IMR-90 (cell line): ENCODE measurements around the gene MRPL19. TPM values are rescaled to one million over a fixed set of nuclear protein-coding genes. Genes with fewer than 3 reads are reported as not detected.

Experiments used
- ATAC-seq: fragments of 200-7000 bp; cut with Tn5 transposase; 2 replicates; pipeline ENCODE4 v1.9.1; 2020; ENCODE audit warnings: low read depth, mild to moderate bottlenecking, moderate library complexity
- BruUV-seq: library from RNA; stranded (reverse); fragments of 400-500 nt; replicated peaks from 2 replicates; lab custom pipeline; 2021; lab: Mats Ljungman, UMichigan
- CTCF ChIA-PET: fragments of 300-600 bp; formaldehyde crosslinking; extraction: SDS; loops from one replicate; lab custom pipeline; 2021; ENCODE audit warnings: antibody characterized with exemption; lab: Yijun Ruan, JAX
- POLR2A ChIA-PET: fragments of 300-600 bp; sonication (Branson Sonifier 250); formaldehyde crosslinking; loops from one replicate; lab custom pipeline; 2022; ENCODE audit warnings: antibody characterized with exemption; ENCODE audit not compliant: unreplicated experiment; lab: Charles Lee
- DNase-seq: peaks from one replicate; pipeline ENCODE4 v3.0.0; 2013
- H2AFZ ChIP-seq: replicated peaks from 2 replicates; pipeline ENCODE3; 2013; ENCODE audit warnings: low read length, mild to moderate bottlenecking; ENCODE audit not compliant: poor library complexity
- H2AK5ac ChIP-seq: 2 replicates; pipeline ENCODE4 v1.6.1; 2013; ENCODE audit warnings: low read depth, low read length, inconsistent platforms
- H2AK9ac ChIP-seq: replicated peaks from 2 replicates; pipeline ENCODE3; 2013; ENCODE audit warnings: mild to moderate bottlenecking, low read depth, low read length, moderate library complexity; ENCODE audit not compliant: poor library complexity
- H2BK120ac ChIP-seq: 2 replicates; pipeline ENCODE4 v1.6.1; 2013; ENCODE audit warnings: low read depth, low read length, inconsistent platforms
- H2BK15ac ChIP-seq: 3 replicates; pipeline ENCODE4 v1.6.1; 2013; ENCODE audit warnings: low read depth, low read length, inconsistent platforms
- H2BK20ac ChIP-seq: 2 replicates; pipeline ENCODE4 v1.6.1; 2013; ENCODE audit warnings: low read depth, mild to moderate bottlenecking, inconsistent platforms, low read length, moderate library complexity
- H2BK5ac ChIP-seq: 2 replicates; pipeline ENCODE4 v1.6.1; 2013; ENCODE audit warnings: mild to moderate bottlenecking, low read depth, low read length, inconsistent platforms; ENCODE audit not compliant: poor library complexity, severe bottlenecking
- H3K14ac ChIP-seq: replicated peaks from 2 replicates; pipeline ENCODE4 v1.6.1; 2013; ENCODE audit warnings: low read depth, low read length, inconsistent platforms
- H3K18ac ChIP-seq: 2 replicates; pipeline ENCODE4 v1.6.1; 2013; ENCODE audit warnings: low read depth, low read length, control low read depth
- H3K23ac ChIP-seq: 2 replicates; pipeline ENCODE4 v1.6.1; 2013; ENCODE audit warnings: low read depth, low read length, inconsistent platforms
- H3K27ac ChIP-seq: 2 replicates; pipeline ENCODE4 v1.5.1; 2013; ENCODE audit warnings: mild to moderate bottlenecking, control low read depth, low read length; ENCODE audit not compliant: insufficient read depth
- H3K27me3 ChIP-seq: 2 replicates; pipeline ENCODE4 v1.6.1; 2013; ENCODE audit warnings: low read length; ENCODE audit not compliant: control insufficient read depth, insufficient read depth
- H3K36me3 ChIP-seq: 2 replicates; pipeline ENCODE4 v1.6.1; 2013; ENCODE audit warnings: low read length, mixed read lengths; ENCODE audit not compliant: control insufficient read depth, insufficient read depth
- H3K4ac ChIP-seq: 2 replicates; pipeline ENCODE4 v1.6.1; 2013; ENCODE audit warnings: low read depth, low read length, inconsistent platforms
- H3K4me1 ChIP-seq: 2 replicates; pipeline ENCODE4 v1.6.1; 2013; ENCODE audit warnings: low read length, mixed read lengths; ENCODE audit not compliant: control insufficient read depth, insufficient read depth
- H3K4me2 ChIP-seq: 2 replicates; pipeline ENCODE4 v1.6.1; 2013; ENCODE audit warnings: low read depth, mild to moderate bottlenecking, control low read depth, low read length, moderate library complexity
- H3K4me3 ChIP-seq: 2 replicates; pipeline ENCODE4 v1.5.1; 2013; ENCODE audit warnings: low read depth, mild to moderate bottlenecking, control low read depth, low read length, moderate library complexity; ENCODE audit not compliant: insufficient read depth
- H3K56ac ChIP-seq: 2 replicates; pipeline ENCODE4 v1.6.1; 2013; ENCODE audit warnings: low read length, inconsistent platforms; ENCODE audit not compliant: insufficient read depth; ENCODE audit errors: extremely low read depth
- H3K79me1 ChIP-seq, 2 experiments: 2 replicates each; pipeline ENCODE4 v1.6.1; 2013; ENCODE audit warnings: low read length in 2 of 2, inconsistent platforms in 1 of 2, low read depth in 1 of 2
- H3K9ac ChIP-seq: 2 replicates; pipeline ENCODE4 v1.6.1; 2013; ENCODE audit warnings: low read depth, low read length, control low read depth
- H3K9me1 ChIP-seq: 2 replicates; pipeline ENCODE4 v1.6.1; 2013; ENCODE audit warnings: low read length, inconsistent platforms; ENCODE audit not compliant: insufficient read depth
- H3K9me3 ChIP-seq: 2 replicates; pipeline ENCODE4 v1.6.1; 2013; ENCODE audit warnings: low read length; ENCODE audit not compliant: control insufficient read depth, insufficient read depth
- H4K20me1 ChIP-seq: 2 replicates; pipeline ENCODE4 v1.6.1; 2013; ENCODE audit warnings: low read length, inconsistent platforms; ENCODE audit not compliant: insufficient read depth
- H4K5ac ChIP-seq: 2 replicates; pipeline ENCODE4 v1.6.1; 2013; ENCODE audit warnings: mild to moderate bottlenecking, low read depth, low read length, control low read depth
- H4K8ac ChIP-seq, 2 experiments: 2 replicates each; pipeline ENCODE4 v1.6.1; 2013; ENCODE audit warnings: low read depth in 2 of 2, low read length in 2 of 2, control low read depth in 1 of 2, inconsistent platforms in 1 of 2
- H4K91ac ChIP-seq: 2 replicates; pipeline ENCODE4 v1.6.1; 2013; ENCODE audit warnings: low read depth, low read length, inconsistent platforms; ENCODE audit not compliant: insufficient read depth
- ELK1 ChIP-seq: fragments of 150-350 bp; IDR thresholded peaks from 2 replicates; pipeline ENCODE4 v1.6.1; 2016; ENCODE audit warnings: low read depth, mild to moderate bottlenecking, low read length, moderate library complexity, borderline replicate concordance
- WGBS, 2 experiments: methylation state at CpG; one replicate each; pipeline versions ENCODE4 v1.1.5 to v1.1.7; 2013; ENCODE audit warnings: missing lambda C conversion rate in 2 of 2; ENCODE audit not compliant: insufficient read length in 1 of 2; ENCODE audit errors: extremely low coverage in 2 of 2; 5-methylcytosine and 5-hydroxymethylcytosine counted together
- dilution Hi-C: fragments of 300-500 bp; cut with HindIII; formaldehyde crosslinking; loops from one replicate; pipeline ENCODE4 v1.14.3; 2018; ENCODE audit warnings: low sequenced_read_pairs; ENCODE audit not compliant: unreplicated experiment
- in situ Hi-C: fragments of 300-500 bp; cut with MboI; formaldehyde crosslinking; loops from 3 replicates; pipeline ENCODE4 v1.14.3; 2019; ENCODE audit warnings: low sequenced_read_pairs, inconsistent platforms, mixed read lengths
- intact Hi-C: fragments of 100-400 bp; cut with micrococcal nuclease; formaldehyde crosslinking; loops from 2 replicates; pipeline ENCODE4 v1.10.0; 2022
- polyA plus RNA-seq, 3 experiments: library from polyadenylated mRNA; depleted of rRNA; stranded (reverse); fragments of >200 nt; gene quantifications; 2 replicates each; pipeline ENCODE4 v1.2.3, GENCODE V29; 2012; ENCODE audit warnings: low replicate concordance in 1 of 3
- total RNA-seq: library from RNA; depleted of rRNA; stranded (reverse); fragments of >200 nt; gene quantifications from 2 replicates; pipeline ENCODE4 v1.2.3, GENCODE V29; 2012

MRPL19 gene
- total and polyA plus RNA-seq, 2 of the 4 experiments (the other 2 are of a cell fraction), result 24.8 to 28.5 TPM

- DNase-seq (no peak), ATAC-seq (no peak)
- no peak overlapping the region for H2BK15ac ChIP-seq
- H4K5ac ChIP-seq, result peak overlapping the region; percentile 87
- no peak overlapping the region for H2BK120ac ChIP-seq
- H2AK9ac ChIP-seq, result no peak overlapping the region
- no peak overlapping the region for H4K91ac ChIP-seq
- no peak overlapping the region for H3K56ac ChIP-seq
- no peak overlapping the region for H3K18ac ChIP-seq
- in situ Hi-C loops, result no loop called here
- TF ChIP-seq ELK1, result no peak
- H3K14ac ChIP-seq, result no peak overlapping the region
- peaks cover 4% of the 10 kb centered on the region for H3K36me3 ChIP-seq
- ChIA-PET POLR2A (no interaction called here), CTCF (no interaction called here)
- dilution Hi-C loops, result loop anchor here (25.0 kb wide), 1 partner anchor 183 kb away; no protein-coding TSS in a partner anchor
- H3K27ac ChIP-seq, result no peak overlapping the region
- no peaks in the 10 kb centered on the region for H4K20me1 ChIP-seq
- no peaks in the 10 kb centered on the region for H3K27me3 ChIP-seq
- H3K9me3 ChIP-seq, result no peaks in the 10 kb centered on the region
- H4K8ac ChIP-seq, result peak overlapping the region; percentile 90 to 93; a peak in 3 of 4 replicates
- no peaks in the 10 kb centered on the region for H3K9me1 ChIP-seq
- no peak overlapping the region for H3K9ac ChIP-seq
- no peak overlapping the region for H3K4ac ChIP-seq
- H3K79me1 ChIP-seq, result peaks cover 4 to 25% of the 10 kb centered on the region in 2 experiments
- H2BK20ac ChIP-seq, result no peak overlapping the region
- WGBS, 2 experiments, result 100% methylated on average over 3 of the region's 10 CpGs; no CpG with 5 or more reads in 1 of the 2 experiments
- peak overlapping the region; percentile 99 for H2AFZ ChIP-seq
- intact Hi-C loops, result loop anchor here (1.0 kb wide), 1 partner anchor 65 kb away; the partner anchor contains the start of gene GCFC2
- H3K23ac ChIP-seq, result no peak overlapping the region
- no TSS peak for BruUV-seq
- H2AK5ac ChIP-seq, result no peak overlapping the region
- H2BK5ac ChIP-seq, result no peak overlapping the region
- H3K4me2 ChIP-seq, result no peak overlapping the region
- no peaks in the 10 kb centered on the region for H3K4me1 ChIP-seq
- H3K4me3 ChIP-seq, result no peak overlapping the region
These were observed 940 bp upstream of the MRPL19 start for GRCh38 chr2:75645643-75646042.
